GM23338 (cell line): ENCODE results near the gene CLEC1B.
"Not testable (repeated sequence)": the region's sequence is repeated elsewhere in the genome, so short reads cannot be mapped to it uniquely, and the experiment has no call there.

Experiments
- CTCF ChIP-seq, 2 experiments: fragments of 200-600 bp in 1 of 2; sonication (generic) in 1 of 2; conservative IDR thresholded peaks; 2 replicates each; pipeline versions ENCODE4 v1.5.1 to v1.6.1; 2016 to 2017; ENCODE audit warnings: antibody characterized with exemption in 2 of 2, low read depth in 2 of 2, mild to moderate bottlenecking in 2 of 2, moderate library complexity in 1 of 2
- EZH2 ChIP-seq: fragments of 200-600 bp; sonication (generic); IDR thresholded peaks from one replicate; pipeline ENCODE4 v1.8.0; 2017; ENCODE audit warnings: antibody characterized with exemption, mild to moderate bottlenecking, low read depth; ENCODE audit not compliant: unreplicated experiment
- EZH2phosphoT487 ChIP-seq: fragments of 200-600 bp; sonication (generic); IDR thresholded peaks from one replicate; pipeline ENCODE4 v1.8.1; 2018; ENCODE audit warnings: antibody characterized with exemption; ENCODE audit not compliant: unreplicated experiment
- NANOG ChIP-seq: IDR thresholded peaks from 2 replicates; pipeline ENCODE4 v1.6.1; 2016; ENCODE audit warnings: antibody characterized with exemption, borderline replicate concordance
- POLR2AphosphoS5 ChIP-seq: IDR thresholded peaks from 2 replicates; pipeline ENCODE4 v1.6.1; 2016; ENCODE audit warnings: antibody characterized with exemption, low read depth
- ZNF114 ChIP-seq: fragments of 250-450 bp; sonication (Bioruptor Pico); IDR thresholded peaks from 2 replicates; pipeline ENCODE4 v1.5.0; 2020; ENCODE audit warnings: mild to moderate bottlenecking, moderate library complexity
- ZNF331 ChIP-seq: fragments of 250-450 bp; sonication (Bioruptor Pico); IDR thresholded peaks from 2 replicates; pipeline ENCODE4 v1.5.0; 2020; ENCODE audit warnings: low read depth, mild to moderate bottlenecking, moderate library complexity
- TF ChIP-seq, protein P1 (sequence below): fragments of 250-450 bp; sonication (Bioruptor Pico); IDR thresholded peaks from 2 replicates; pipeline ENCODE4 v1.5.0; 2020; ENCODE audit warnings: mild to moderate bottlenecking, moderate library complexity
- TF ChIP-seq, protein P2 (sequence below): IDR thresholded peaks from one replicate; pipeline ENCODE4 v1.6.1; 2018; ENCODE audit warnings: antibody characterized with exemption; ENCODE audit not compliant: unreplicated experiment

- TF ChIP-seq ZNF331 (CRISPR knock-in tag); CTCF (conservative IDR thresholded peaks at IDR 0.05; ENCODE audit: low read depth in 2 of 2); POLR2AphosphoS5; ZNF114 (CRISPR knock-in tag); EZH2; EZH2phosphoT487; NANOG: not testable (repeated sequence)
- TF ChIP-seq, protein P1, sequence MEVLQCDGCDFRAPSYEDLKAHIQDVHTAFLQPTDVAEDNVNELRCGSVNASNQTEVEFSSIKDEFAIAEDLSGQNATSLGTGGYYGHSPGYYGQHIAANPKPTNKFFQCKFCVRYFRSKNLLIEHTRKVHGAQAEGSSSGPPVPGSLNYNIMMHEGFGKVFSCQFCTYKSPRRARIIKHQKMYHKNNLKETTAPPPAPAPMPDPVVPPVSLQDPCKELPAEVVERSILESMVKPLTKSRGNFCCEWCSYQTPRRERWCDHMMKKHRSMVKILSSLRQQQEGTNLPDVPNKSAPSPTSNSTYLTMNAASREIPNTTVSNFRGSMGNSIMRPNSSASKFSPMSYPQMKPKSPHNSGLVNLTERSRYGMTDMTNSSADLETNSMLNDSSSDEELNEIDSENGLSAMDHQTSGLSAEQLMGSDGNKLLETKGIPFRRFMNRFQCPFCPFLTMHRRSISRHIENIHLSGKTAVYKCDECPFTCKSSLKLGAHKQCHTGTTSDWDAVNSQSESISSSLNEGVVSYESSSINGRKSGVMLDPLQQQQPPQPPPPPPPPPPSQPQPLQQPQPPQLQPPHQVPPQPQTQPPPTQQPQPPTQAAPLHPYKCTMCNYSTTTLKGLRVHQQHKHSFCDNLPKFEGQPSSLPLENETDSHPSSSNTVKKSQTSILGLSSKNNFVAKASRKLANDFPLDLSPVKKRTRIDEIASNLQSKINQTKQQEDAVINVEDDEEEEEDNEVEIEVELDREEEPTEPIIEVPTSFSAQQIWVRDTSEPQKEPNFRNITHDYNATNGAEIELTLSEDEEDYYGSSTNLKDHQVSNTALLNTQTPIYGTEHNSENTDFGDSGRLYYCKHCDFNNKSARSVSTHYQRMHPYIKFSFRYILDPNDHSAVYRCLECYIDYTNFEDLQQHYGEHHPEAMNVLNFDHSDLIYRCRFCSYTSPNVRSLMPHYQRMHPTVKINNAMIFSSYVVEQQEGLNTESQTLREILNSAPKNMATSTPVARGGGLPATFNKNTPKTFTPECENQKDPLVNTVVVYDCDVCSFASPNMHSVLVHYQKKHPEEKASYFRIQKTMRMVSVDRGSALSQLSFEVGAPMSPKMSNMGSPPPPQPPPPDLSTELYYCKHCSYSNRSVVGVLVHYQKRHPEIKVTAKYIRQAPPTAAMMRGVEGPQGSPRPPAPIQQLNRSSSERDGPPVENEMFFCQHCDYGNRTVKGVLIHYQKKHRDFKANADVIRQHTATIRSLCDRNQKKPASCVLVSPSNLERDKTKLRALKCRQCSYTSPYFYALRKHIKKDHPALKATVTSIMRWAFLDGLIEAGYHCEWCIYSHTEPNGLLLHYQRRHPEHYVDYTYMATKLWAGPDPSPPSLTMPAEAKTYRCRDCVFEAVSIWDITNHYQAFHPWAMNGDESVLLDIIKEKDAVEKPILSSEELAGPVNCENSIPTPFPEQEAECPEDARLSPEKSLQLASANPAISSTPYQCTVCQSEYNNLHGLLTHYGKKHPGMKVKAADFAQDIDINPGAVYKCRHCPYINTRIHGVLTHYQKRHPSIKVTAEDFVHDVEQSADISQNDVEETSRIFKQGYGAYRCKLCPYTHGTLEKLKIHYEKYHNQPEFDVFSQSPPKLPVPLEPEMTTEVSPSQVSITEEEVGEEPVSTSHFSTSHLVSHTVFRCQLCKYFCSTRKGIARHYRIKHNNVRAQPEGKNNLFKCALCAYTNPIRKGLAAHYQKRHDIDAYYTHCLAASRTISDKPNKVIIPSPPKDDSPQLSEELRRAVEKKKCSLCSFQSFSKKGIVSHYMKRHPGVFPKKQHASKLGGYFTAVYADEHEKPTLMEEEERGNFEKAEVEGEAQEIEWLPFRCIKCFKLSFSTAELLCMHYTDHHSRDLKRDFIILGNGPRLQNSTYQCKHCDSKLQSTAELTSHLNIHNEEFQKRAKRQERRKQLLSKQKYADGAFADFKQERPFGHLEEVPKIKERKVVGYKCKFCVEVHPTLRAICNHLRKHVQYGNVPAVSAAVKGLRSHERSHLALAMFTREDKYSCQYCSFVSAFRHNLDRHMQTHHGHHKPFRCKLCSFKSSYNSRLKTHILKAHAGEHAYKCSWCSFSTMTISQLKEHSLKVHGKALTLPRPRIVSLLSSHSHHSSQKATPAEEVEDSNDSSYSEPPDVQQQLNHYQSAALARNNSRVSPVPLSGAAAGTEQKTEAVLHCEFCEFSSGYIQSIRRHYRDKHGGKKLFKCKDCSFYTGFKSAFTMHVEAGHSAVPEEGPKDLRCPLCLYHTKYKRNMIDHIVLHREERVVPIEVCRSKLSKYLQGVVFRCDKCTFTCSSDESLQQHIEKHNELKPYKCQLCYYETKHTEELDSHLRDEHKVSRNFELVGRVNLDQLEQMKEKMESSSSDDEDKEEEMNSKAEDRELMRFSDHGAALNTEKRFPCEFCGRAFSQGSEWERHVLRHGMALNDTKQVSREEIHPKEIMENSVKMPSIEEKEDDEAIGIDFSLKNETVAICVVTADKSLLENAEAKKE (CRISPR knock-in tag) = not testable (repeated sequence)
- TF ChIP-seq, protein P2, sequence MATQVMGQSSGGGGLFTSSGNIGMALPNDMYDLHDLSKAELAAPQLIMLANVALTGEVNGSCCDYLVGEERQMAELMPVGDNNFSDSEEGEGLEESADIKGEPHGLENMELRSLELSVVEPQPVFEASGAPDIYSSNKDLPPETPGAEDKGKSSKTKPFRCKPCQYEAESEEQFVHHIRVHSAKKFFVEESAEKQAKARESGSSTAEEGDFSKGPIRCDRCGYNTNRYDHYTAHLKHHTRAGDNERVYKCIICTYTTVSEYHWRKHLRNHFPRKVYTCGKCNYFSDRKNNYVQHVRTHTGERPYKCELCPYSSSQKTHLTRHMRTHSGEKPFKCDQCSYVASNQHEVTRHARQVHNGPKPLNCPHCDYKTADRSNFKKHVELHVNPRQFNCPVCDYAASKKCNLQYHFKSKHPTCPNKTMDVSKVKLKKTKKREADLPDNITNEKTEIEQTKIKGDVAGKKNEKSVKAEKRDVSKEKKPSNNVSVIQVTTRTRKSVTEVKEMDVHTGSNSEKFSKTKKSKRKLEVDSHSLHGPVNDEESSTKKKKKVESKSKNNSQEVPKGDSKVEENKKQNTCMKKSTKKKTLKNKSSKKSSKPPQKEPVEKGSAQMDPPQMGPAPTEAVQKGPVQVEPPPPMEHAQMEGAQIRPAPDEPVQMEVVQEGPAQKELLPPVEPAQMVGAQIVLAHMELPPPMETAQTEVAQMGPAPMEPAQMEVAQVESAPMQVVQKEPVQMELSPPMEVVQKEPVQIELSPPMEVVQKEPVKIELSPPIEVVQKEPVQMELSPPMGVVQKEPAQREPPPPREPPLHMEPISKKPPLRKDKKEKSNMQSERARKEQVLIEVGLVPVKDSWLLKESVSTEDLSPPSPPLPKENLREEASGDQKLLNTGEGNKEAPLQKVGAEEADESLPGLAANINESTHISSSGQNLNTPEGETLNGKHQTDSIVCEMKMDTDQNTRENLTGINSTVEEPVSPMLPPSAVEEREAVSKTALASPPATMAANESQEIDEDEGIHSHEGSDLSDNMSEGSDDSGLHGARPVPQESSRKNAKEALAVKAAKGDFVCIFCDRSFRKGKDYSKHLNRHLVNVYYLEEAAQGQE = not testable (repeated sequence)
These were observed 24.2 kb downstream of the CLEC1B start for GRCh38 chr12:9974731-9975130.
